GM12878 (cell line): ENCODE measurements around the gene FGF12. TPM values are rescaled to one million over a fixed set of nuclear protein-coding genes. Genes with fewer than 3 reads are reported as not detected.

ENCODE experiments used
- ATAC-seq: fragments of 200-7000 bp; cut with Tn5 transposase; 3 replicates; pipeline ENCODE4 v1.9.1; 2020; ENCODE audit warnings: mild to moderate bottlenecking, moderate library complexity
- BruUV-seq: library from RNA; stranded (reverse); fragments of 400-500 nt; replicated peaks from 2 replicates; lab custom pipeline; 2021; lab: Mats Ljungman, UMichigan
- CTCF ChIA-PET: fragments of 300-600 bp; sonication (Branson Sonifier 250); formaldehyde crosslinking; extraction: SDS; loops from one replicate; lab custom pipeline; 2021; ENCODE audit warnings: inconsistent platforms; lab: Yijun Ruan, JAX
- POLR2A ChIA-PET: fragments of 350-600 bp; formaldehyde crosslinking; extraction: SDS; loops from one replicate; lab custom pipeline; 2021; ENCODE audit warnings: inconsistent platforms; lab: Charles Lee
- RAD21 ChIA-PET: fragments of 300-600 bp; sonication (Branson Sonifier 250); formaldehyde crosslinking; loops from one replicate; lab custom pipeline; 2023; ENCODE audit warnings: antibody characterized with exemption; ENCODE audit not compliant: unreplicated experiment; lab: Charles Lee
- SMC1A ChIA-PET: fragments of 300-600 bp; sonication (Branson Sonifier 250); formaldehyde crosslinking; loops from one replicate; lab custom pipeline; 2023; ENCODE audit not compliant: unreplicated experiment, uncharacterized antibody; lab: Charles Lee
- DNase-seq: peaks from one replicate; pipeline ENCODE4 v3.0.0-alpha.2; 2011; ENCODE audit warnings: low read depth, low spot score
- FAIRE-seq: peaks from 3 replicates; lab custom pipeline; 2011; peaks lifted over from hg19 to GRCh38; lab: Jason Lieb, UNC
- H2AFZ ChIP-seq: 2 replicates; pipeline ENCODE4 v1.6.0; 2011; ENCODE audit warnings: low read depth, low read length, control low read depth; ENCODE audit not compliant: control insufficient read depth
- H3K27ac ChIP-seq: 2 replicates; pipeline ENCODE4 v1.5.1; 2011; ENCODE audit warnings: control low read depth; ENCODE audit not compliant: control insufficient read depth, insufficient read depth
- H3K27me3 ChIP-seq, 2 experiments: replicated peaks in 1 of 2; 2 replicates each; pipeline versions ENCODE4 v1.6.0 to v1.6.1; 2011; ENCODE audit warnings: low read length in 1 of 2; ENCODE audit not compliant: control insufficient read depth in 2 of 2, insufficient read depth in 2 of 2
- H3K36me3 ChIP-seq, 2 experiments: 2 replicates each; pipeline ENCODE4 v1.5.1; 2011; ENCODE audit warnings: low read length in 1 of 2; ENCODE audit not compliant: control insufficient read depth in 2 of 2, insufficient read depth in 2 of 2
- H3K4me1 ChIP-seq: 2 replicates; pipeline ENCODE4 v1.6.1; 2011; ENCODE audit warnings: mild to moderate bottlenecking, low read length, moderate library complexity, mixed read lengths; ENCODE audit not compliant: control insufficient read depth, insufficient read depth
- H3K4me2 ChIP-seq: 2 replicates; pipeline ENCODE4 v1.6.0; 2011; ENCODE audit warnings: control low read depth; ENCODE audit not compliant: control insufficient read depth, insufficient read depth
- H3K4me3 ChIP-seq: fragments of 200-600 bp; sonication (generic); 2 replicates; pipeline ENCODE4 v1.5.1; 2016
- H3K79me2 ChIP-seq: 2 replicates; pipeline ENCODE4 v1.6.0; 2011; ENCODE audit warnings: low read length; ENCODE audit not compliant: control insufficient read depth, insufficient read depth
- H3K9ac ChIP-seq: 2 replicates; pipeline ENCODE4 v1.8.0; 2011; ENCODE audit warnings: low read length, control low read depth, mixed read lengths; ENCODE audit not compliant: control insufficient read depth, insufficient read depth
- H3K9me3 ChIP-seq: replicated peaks from 3 replicates; pipeline ENCODE4 v1.5.1; 2011; ENCODE audit warnings: mild to moderate bottlenecking, low read length; ENCODE audit not compliant: control insufficient read depth, insufficient read depth
- H4K20me1 ChIP-seq: 2 replicates; pipeline ENCODE4 v1.6.0; 2011; ENCODE audit not compliant: control insufficient read depth, insufficient read depth
- CTCF ChIP-seq, 3 experiments: IDR thresholded peaks in 2 of 3; conservative IDR thresholded peaks in 1 of 3; 2 replicates each; pipeline ENCODE4 v1.5.1; 2011; ENCODE audit warnings: low read depth in 3 of 3, low read length in 3 of 3, mild to moderate bottlenecking in 3 of 3, control low read depth in 2 of 3, moderate library complexity in 2 of 3, inconsistent platforms in 1 of 3, mixed read lengths in 1 of 3; ENCODE audit not compliant: control insufficient read depth in 2 of 3, insufficient read depth in 1 of 3; ENCODE audit errors: extremely low read depth in 1 of 3
- DPF2 ChIP-seq: fragments of 450-650 bp; IDR thresholded peaks from 2 replicates; pipeline ENCODE4 v1.6.1; 2017; ENCODE audit warnings: mild to moderate bottlenecking
- EED ChIP-seq: sonication (generic); IDR thresholded peaks from 2 replicates; pipeline ENCODE4 v1.6.1; 2016; ENCODE audit warnings: antibody characterized with exemption, low read depth
- NBN ChIP-seq: fragments of 450-650 bp; IDR thresholded peaks from 2 replicates; pipeline ENCODE4 v1.6.1; 2016
- RAD21 ChIP-seq: IDR thresholded peaks from 2 replicates; pipeline ENCODE4 v1.6.1; 2011; ENCODE audit warnings: mild to moderate bottlenecking, low read depth, low read length, moderate library complexity; ENCODE audit not compliant: insufficient read depth
- RAD51 ChIP-seq: fragments of 450-650 bp; IDR thresholded peaks from 2 replicates; pipeline ENCODE4 v1.6.1; 2016; ENCODE audit warnings: moderate library complexity, mild to moderate bottlenecking, inconsistent platforms
- SMC3 ChIP-seq: IDR thresholded peaks from 2 replicates; pipeline ENCODE4 v1.6.1; 2011; ENCODE audit warnings: low read length, improper control_type of control experiment, borderline replicate concordance
- WGBS: methylation state at CpG from one replicate; pipeline ENCODE4 v1.1.6; 2016; ENCODE audit warnings: low lambda C conversion rate; ENCODE audit not compliant: insufficient replicate concordance, insufficient coverage; ENCODE audit errors: missing lambda C conversion rate; 5-methylcytosine and 5-hydroxymethylcytosine counted together
- in situ Hi-C: fragments of 300-500 bp; cut with MboI; formaldehyde crosslinking; loops from 9 replicates; pipeline ENCODE4 v1.14.3; 2018; ENCODE audit warnings: mixed read lengths
- intact Hi-C: fragments of 100-400 bp; cut with micrococcal nuclease; formaldehyde crosslinking; loops from one replicate; pipeline ENCODE4 v1.14.2; 2022; ENCODE audit not compliant: unreplicated experiment
- polyA plus RNA-seq, 11 experiments: library from polyadenylated mRNA; depleted of rRNA in 4 of 11; unstranded in 6 of 11; stranded (reverse) in 5 of 11; fragments of >200 nt; fragmentation: Nextera tagmentation in 4 of 11; fragmentation: Illumina TruSeq in 1 of 11; extraction: Ambion mirVana in 4 of 11; extraction: Trizol in 1 of 11; gene quantifications; 1 replicate in 1 of 11; 2 replicates in 10 of 11; pipeline versions ENCODE4 v1.2.1 to v1.2.3, GENCODE V29; 2011 to 2016; ENCODE audit warnings: inconsistent platforms in 2 of 11, missing spikeins in 2 of 11, low read depth in 1 of 11
- total RNA-seq, 4 experiments: library from RNA; depleted of rRNA in 3 of 4; stranded (reverse); fragments of >200 nt in 3 of 4; fragmentation: Illumina TruSeq in 1 of 4; extraction: Trizol in 1 of 4; gene quantifications; 2 replicates each; pipeline versions ENCODE4 v1.2.1 to v1.2.3, GENCODE V29; 2013 to 2021

FGF12 gene
- total and polyA plus RNA-seq, 10 of the 15 experiments (the other 5 are each of a cell fraction or from before 2014, with no cell fraction given), result 0.03 to 0.43 (median 0.13) TPM; not detected in 7

DNA sequence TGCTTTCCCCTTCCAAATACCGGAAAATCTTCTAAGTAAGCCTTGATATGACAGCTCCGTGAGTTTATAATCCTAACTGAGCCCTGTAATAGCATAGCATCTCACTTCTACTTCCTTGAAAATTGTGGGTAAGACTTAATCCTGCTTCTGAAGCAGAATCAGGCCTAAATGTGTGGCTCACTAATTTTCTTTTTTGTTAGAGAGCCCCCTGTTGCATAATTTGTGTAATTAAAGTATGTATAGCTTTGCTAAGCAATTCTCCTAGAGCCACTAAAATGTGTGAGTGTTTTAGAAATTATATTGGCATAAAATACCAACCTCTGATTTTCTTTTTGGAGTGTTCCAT lies 304.4 kb downstream of the FGF12 start:
- intact Hi-C loops (loop anchor here (1.0 to 2.0 kb wide), 2 partner anchors 234 to 1006 kb away; no protein-coding TSS in a partner anchor), in situ Hi-C loops (no loop called here)
- Histone ChIP-seq H3K4me1 (no peaks in the 10 kb centered on the region), H3K4me2 (no peak overlapping the region), H3K79me2 (no peaks in the 10 kb centered on the region), H3K27ac (no peak overlapping the region), H3K4me3 (no peak overlapping the region), H4K20me1 (no peaks in the 10 kb centered on the region), H3K27me3 (no peaks in the 10 kb centered on the region), H3K9ac (no peak overlapping the region), H3K36me3 (no peaks in the 10 kb centered on the region), H3K9me3 (no peaks in the 10 kb centered on the region), H2AFZ (no peak overlapping the region)
- DNase-seq (no peak), FAIRE-seq (no peak), ATAC-seq (peak; percentile 52; the same call in 2 of the 3 replicates)
- SMC1A ChIA-PET, result interaction anchor here (0.7 to 2.3 kb wide), 19 partner anchors 8 to 1166 kb away, joined by 3 to 19 read pairs (median 5); no protein-coding TSS in a partner anchor
- BruUV-seq, result no TSS peak
- POLR2A ChIA-PET, result no interaction called here
- WGBS, result 0% methylated on average over 2 of the region's 2 CpGs
- RAD21 ChIA-PET, result interaction anchor here (0.6 to 2.2 kb wide), 13 partner anchors 9 to 1540 kb away, joined by 3 to 17 read pairs (median 4); no protein-coding TSS in a partner anchor
- CTCF ChIA-PET, result interaction anchor here (0.6 to 3.0 kb wide), 28 partner anchors 8 to 1287 kb away, joined by 3 to 34 read pairs (median 4); no protein-coding TSS in a partner anchor
- TF ChIP-seq CTCF (IDR thresholded peaks at IDR 0.05 in 2 of 3, conservative IDR thresholded peaks at IDR 0.05 in 1 of 3; ENCODE audit: control insufficient read depth in 2 of 3, extremely low read depth in 1 of 3, insufficient read depth in 1 of 3, low read depth in 3 of 3, low read length in 3 of 3) (peak; percentile 16 to 44 (median 19); a peak in 2 of 6 replicates), DPF2 (no peak), SMC3 (peak; percentile 19; the same call in 1 of the 2 replicates), RAD21 (peak; percentile 37; the same call in 1 of the 2 replicates), RAD51 (no peak), EED (no peak), NBN (no peak)
